Mesenchymal stem cell (in vitro differentiated cells and primary cell): ENCODE data around the gene LIPC.

Source experiments
- DNase-seq: peaks from one replicate; pipeline ENCODE4 v3.0.0-alpha.2; 2013
- H2AFZ ChIP-seq: one replicate; pipeline ENCODE4 v1.6.1; 2013; ENCODE audit warnings: low read depth, mild to moderate bottlenecking, control low read depth, inconsistent platforms, low read length, moderate library complexity
- H2AK5ac ChIP-seq: 2 replicates; pipeline ENCODE4 v1.6.1; 2013; ENCODE audit warnings: low read length, moderate library complexity, mild to moderate bottlenecking, inconsistent platforms; ENCODE audit not compliant: severe bottlenecking
- H2BK120ac ChIP-seq: one replicate; pipeline ENCODE4 v1.6.1; 2013; ENCODE audit warnings: low read depth, mild to moderate bottlenecking, inconsistent platforms, low read length, moderate library complexity
- H2BK12ac ChIP-seq, 2 experiments: one replicate each; pipeline ENCODE4 v1.6.1; 2013; ENCODE audit warnings: inconsistent platforms in 2 of 2, low read length in 2 of 2, mild to moderate bottlenecking in 2 of 2, moderate library complexity in 2 of 2, control low read depth in 1 of 2
- H2BK15ac ChIP-seq: one replicate; pipeline ENCODE4 v1.6.1; 2013; ENCODE audit warnings: mild to moderate bottlenecking, low read depth, inconsistent platforms; ENCODE audit not compliant: poor library complexity, severe bottlenecking
- H2BK5ac ChIP-seq: 2 replicates; pipeline ENCODE4 v1.6.1; 2013; ENCODE audit warnings: low read depth, mild to moderate bottlenecking, low read length, control low read depth, inconsistent platforms; ENCODE audit not compliant: poor library complexity, severe bottlenecking
- H3K14ac ChIP-seq, 2 experiments: one replicate each; pipeline ENCODE4 v1.6.1; 2013; ENCODE audit warnings: inconsistent platforms in 2 of 2, low read length in 2 of 2, control low read depth in 1 of 2, mild to moderate bottlenecking in 1 of 2, moderate library complexity in 1 of 2
- H3K18ac ChIP-seq, 2 experiments: one replicate each; pipeline ENCODE4 v1.6.1; 2013; ENCODE audit warnings: inconsistent platforms in 2 of 2, low read length in 2 of 2, control low read depth in 1 of 2, low read depth in 1 of 2, mild to moderate bottlenecking in 1 of 2
- H3K23ac ChIP-seq, 2 experiments: one replicate each; pipeline ENCODE4 v1.6.1; 2013; ENCODE audit warnings: inconsistent platforms in 2 of 2, low read length in 2 of 2, mild to moderate bottlenecking in 2 of 2, moderate library complexity in 2 of 2, control low read depth in 1 of 2
- H3K27ac ChIP-seq: 2 replicates; pipeline ENCODE4 v1.5.1; 2013; ENCODE audit warnings: mild to moderate bottlenecking, moderate library complexity, low read length, control low read depth, inconsistent platforms; ENCODE audit not compliant: poor library complexity, severe bottlenecking
- H3K27me3 ChIP-seq, 2 experiments: 2 replicates each; pipeline versions ENCODE4 v1.6.1 to v1.7.0; 2013; ENCODE audit warnings: low read length in 2 of 2, mild to moderate bottlenecking in 2 of 2, moderate library complexity in 2 of 2, control low read depth in 1 of 2, inconsistent platforms in 1 of 2; ENCODE audit not compliant: control insufficient read depth in 1 of 2, insufficient read depth in 1 of 2
- H3K36me3 ChIP-seq, 2 experiments: 2 replicates each; pipeline versions ENCODE4 v1.6.1 to v1.7.0; 2013; ENCODE audit warnings: low read length in 2 of 2, control low read depth in 1 of 2, inconsistent platforms in 1 of 2, low read depth in 1 of 2, mild to moderate bottlenecking in 1 of 2; ENCODE audit not compliant: insufficient read depth in 2 of 2, control insufficient read depth in 1 of 2
- H3K4ac ChIP-seq, 2 experiments: one replicate each; pipeline ENCODE4 v1.6.1; 2013; ENCODE audit warnings: inconsistent platforms in 2 of 2, low read length in 2 of 2, mild to moderate bottlenecking in 2 of 2, moderate library complexity in 2 of 2, control low read depth in 1 of 2, low read depth in 1 of 2
- H3K4me1 ChIP-seq: 2 replicates; pipeline ENCODE4 v1.6.1; 2013; ENCODE audit warnings: low read depth, low read length, control low read depth; ENCODE audit not compliant: control insufficient read depth, insufficient read depth
- H3K4me2 ChIP-seq: 2 replicates; pipeline ENCODE4 v1.6.1; 2013; ENCODE audit warnings: low read length, mild to moderate bottlenecking, inconsistent platforms; ENCODE audit not compliant: poor library complexity, severe bottlenecking
- H3K4me3 ChIP-seq, 2 experiments: 2 replicates each; pipeline versions ENCODE4 v1.5.1 to v1.7.0; 2013; ENCODE audit warnings: low read length in 2 of 2, mild to moderate bottlenecking in 2 of 2, control low read depth in 1 of 2, low read depth in 1 of 2; ENCODE audit not compliant: insufficient read depth in 1 of 2
- H3K79me1 ChIP-seq: replicated peaks from 2 replicates; pipeline ENCODE4 v1.6.1; 2013; ENCODE audit warnings: mild to moderate bottlenecking, control low read depth, low read length, inconsistent platforms; ENCODE audit not compliant: poor library complexity, severe bottlenecking
- H3K9ac ChIP-seq: 2 replicates; pipeline ENCODE4 v1.7.0; 2013; ENCODE audit warnings: mild to moderate bottlenecking, low read length, moderate library complexity
- H3K9me3 ChIP-seq: 2 replicates; pipeline ENCODE4 v1.7.0; 2013; ENCODE audit warnings: mild to moderate bottlenecking, low read length; ENCODE audit not compliant: control insufficient read depth
- H4K8ac ChIP-seq: one replicate; pipeline ENCODE4 v1.6.1; 2013; ENCODE audit warnings: inconsistent platforms, mild to moderate bottlenecking, low read length, moderate library complexity
- H4K91ac ChIP-seq: one replicate; pipeline ENCODE4 v1.6.1; 2013; ENCODE audit warnings: mild to moderate bottlenecking, low read length, inconsistent platforms
- WGBS: methylation state at CpG from one replicate; pipeline ENCODE4 v1.1.7; 2013; ENCODE audit warnings: mixed read lengths; 5-methylcytosine and 5-hydroxymethylcytosine counted together

LIPC gene

DNA sequence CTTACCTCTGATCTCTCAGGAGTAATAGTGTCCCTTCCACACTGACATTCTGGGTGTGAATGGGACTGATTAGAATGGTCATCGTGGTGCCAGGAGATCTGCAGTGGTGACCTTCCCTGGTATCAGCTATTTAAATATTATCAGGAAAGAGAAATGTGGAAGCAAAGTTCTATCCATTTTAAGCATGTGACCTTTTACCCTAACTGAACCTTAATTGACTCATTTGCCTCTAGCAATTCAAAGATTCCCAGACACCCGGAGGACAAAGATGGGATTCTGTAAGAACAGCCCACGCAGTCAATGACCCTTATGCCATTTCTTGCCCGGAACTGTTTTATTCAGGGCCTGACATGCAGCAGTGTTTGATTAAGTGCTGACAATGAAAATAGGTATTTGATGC, 10.3 kb downstream of the LIPC start:
- H3K14ac ChIP-seq, result no peak overlapping the region
- no peak overlapping the region for H2BK15ac ChIP-seq
- H3K4ac ChIP-seq, result peak overlapping the region in 1 of 2 experiments; percentile 42

DNA sequence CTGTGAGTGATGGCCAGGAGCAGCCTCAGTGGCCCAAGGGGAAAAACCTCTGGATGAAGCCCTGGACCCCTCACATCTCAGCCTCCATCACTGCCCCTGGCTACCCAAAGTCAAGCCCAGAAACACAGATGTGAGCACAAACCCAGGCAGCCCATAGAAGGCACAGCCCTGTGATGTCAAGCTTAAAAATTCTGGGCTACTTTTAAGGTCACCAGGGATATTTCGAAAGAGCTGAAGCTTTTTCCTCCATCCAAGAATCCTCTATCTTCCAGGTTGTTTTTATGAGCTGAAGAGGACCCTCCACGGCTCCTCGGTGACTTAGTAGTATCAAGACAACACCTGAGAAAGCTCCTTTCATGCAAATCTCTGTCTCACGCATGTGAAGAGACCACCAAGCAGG, 11.5 kb downstream of the LIPC start:
- Histone ChIP-seq H3K14ac (no peak overlapping the region), H3K27ac (no peak overlapping the region), H3K9me3 (no peaks in the 10 kb centered on the region), H3K4me3 (no peak overlapping the region), H3K79me1 (no peaks in the 10 kb centered on the region), H3K4me1 (peaks cover 21% of the 10 kb centered on the region), H4K91ac (no peak overlapping the region), H2AK5ac (peak overlapping the region; percentile 53), H2BK12ac (peak overlapping the region; percentile 49 to 83), H2BK15ac (no peak overlapping the region), H3K27me3 (no peaks in the 10 kb centered on the region), H2BK120ac (no peak overlapping the region), H2BK5ac (no peak overlapping the region), H2AFZ (no peak overlapping the region), H4K8ac (peak overlapping the region; percentile 40), H3K23ac (peak overlapping the region in 1 of 2 experiments; percentile 30), H3K36me3 (no peaks in the 10 kb centered on the region), H3K4me2 (no peak overlapping the region), H3K9ac (no peak overlapping the region), H3K4ac (no peak overlapping the region), H3K18ac (peak overlapping the region; percentile 42 to 73)
- WGBS, result 98% methylated on average over 4 of the region's 4 CpGs
- DNase-seq, result no peak

More for the DNA sequence above, 10.3 kb downstream of the LIPC start:
- Histone ChIP-seq H2AFZ (no peak overlapping the region), H3K23ac (no peak overlapping the region), H3K79me1 (no peaks in the 10 kb centered on the region), H3K9me3 (no peaks in the 10 kb centered on the region), H2BK5ac (no peak overlapping the region), H2BK120ac (no peak overlapping the region), H2BK12ac (peak overlapping the region; percentile 30 to 64), H3K18ac (peak overlapping the region; percentile 67 to 82), H2AK5ac (no peak overlapping the region), H3K9ac (peak overlapping the region; percentile 61), H3K27ac (no peak overlapping the region), H3K36me3 (no peaks in the 10 kb centered on the region), H3K27me3 (no peaks in the 10 kb centered on the region), H3K4me1 (peaks cover 23% of the 10 kb centered on the region), H4K91ac (peak overlapping the region; percentile 32), H3K4me3 (no peak overlapping the region), H4K8ac (peak overlapping the region; percentile 41), H3K4me2 (peak overlapping the region; percentile 20)
- WGBS, result 72% methylated on average over 4 of the region's 4 CpGs
- no peak for DNase-seq

DNA sequence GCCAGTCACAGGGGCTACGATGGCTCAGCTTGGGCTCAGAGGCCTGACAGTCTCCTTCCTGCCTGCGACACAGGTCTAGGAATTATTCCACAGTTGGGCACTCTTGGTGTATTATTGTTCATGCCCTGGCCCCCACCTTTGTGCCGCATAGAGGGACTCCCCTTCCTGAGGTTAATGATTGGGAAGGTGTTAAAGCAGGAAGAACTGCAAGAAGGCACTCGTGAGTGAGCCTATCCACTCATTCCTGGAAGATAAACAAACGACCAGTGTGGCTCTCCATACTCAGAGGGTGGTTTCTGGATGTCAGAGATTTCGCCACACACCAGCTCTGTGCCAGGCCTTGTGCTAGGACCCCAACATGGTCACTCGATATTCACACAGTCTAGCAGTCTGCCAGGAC, 12.3 kb downstream of the LIPC start:
- no peak overlapping the region for H3K4me3 ChIP-seq
- no peak overlapping the region for H2BK15ac ChIP-seq
- H2BK120ac ChIP-seq, result no peak overlapping the region
- no peak overlapping the region for H2BK5ac ChIP-seq
- H3K27me3 ChIP-seq, result no peaks in the 10 kb centered on the region
- peak overlapping the region; percentile 40 for H3K9ac ChIP-seq
- peaks cover 21% of the 10 kb centered on the region for H3K4me1 ChIP-seq
- no peaks in the 10 kb centered on the region for H3K79me1 ChIP-seq
- no peak for DNase-seq
- no peaks in the 10 kb centered on the region for H3K36me3 ChIP-seq
- no peak overlapping the region for H2AFZ ChIP-seq
- no peak overlapping the region for H3K14ac ChIP-seq
- H3K27ac ChIP-seq, result no peak overlapping the region
- H3K9me3 ChIP-seq, result no peaks in the 10 kb centered on the region
- peak overlapping the region; percentile 10 for H2AK5ac ChIP-seq
- H2BK12ac ChIP-seq, result peak overlapping the region in 1 of 2 experiments; percentile 7
- 65% methylated on average over 7 of the region's 7 CpGs for WGBS
- H3K4ac ChIP-seq, result peak overlapping the region in 1 of 2 experiments; percentile 24
- H4K8ac ChIP-seq, result peak overlapping the region; percentile 62
- no peak overlapping the region for H3K23ac ChIP-seq
- H4K91ac ChIP-seq, result no peak overlapping the region
- peak overlapping the region in 1 of 2 experiments; percentile 37 for H3K18ac ChIP-seq
- H3K4me2 ChIP-seq, result no peak overlapping the region

DNA sequence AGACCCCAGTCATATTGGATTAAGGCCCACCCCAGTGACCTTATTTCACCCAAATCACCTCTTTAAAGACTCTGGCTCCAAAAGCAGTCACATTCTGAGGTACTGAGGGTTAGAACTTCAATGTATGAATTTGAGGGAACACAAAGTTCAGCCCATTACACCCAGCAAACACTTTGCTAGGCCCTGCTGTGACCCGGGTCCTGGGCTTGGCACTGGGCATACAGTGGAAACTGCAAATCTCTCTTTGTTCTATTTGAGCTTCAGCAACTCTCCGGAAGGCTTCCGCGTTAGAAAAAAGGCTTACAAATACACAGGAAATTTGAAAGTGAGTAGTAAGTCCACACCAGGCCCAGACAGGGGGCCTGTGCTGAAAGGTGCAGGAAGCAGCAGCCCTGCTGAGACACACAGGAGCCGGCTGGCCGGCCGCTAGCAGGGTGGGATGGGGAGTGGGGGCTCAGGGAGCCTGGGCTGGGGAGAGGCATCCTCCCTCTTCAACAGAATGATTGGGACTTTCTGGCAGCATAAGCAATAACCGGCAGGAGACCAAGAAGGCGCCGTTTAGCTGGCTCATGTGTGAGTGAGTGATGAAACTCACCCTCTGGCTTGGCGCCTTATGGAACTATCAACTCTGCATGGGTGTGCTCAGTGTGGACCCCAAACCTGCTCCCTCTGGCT, 13.0 kb downstream of the LIPC start:
- Histone ChIP-seq H3K9me3 (no peaks in the 10 kb centered on the region), H3K79me1 (no peaks in the 10 kb centered on the region), H3K14ac (no peak overlapping the region), H3K4me3 (no peak overlapping the region), H2BK12ac (peak overlapping the region; percentile 29 to 80), H4K91ac (no peak overlapping the region), H3K18ac (peak overlapping the region in 1 of 2 experiments; percentile 34), H2AFZ (no peak overlapping the region), H2BK5ac (no peak overlapping the region), H2AK5ac (peak overlapping the region; percentile 10), H3K4me2 (no peak overlapping the region), H2BK15ac (no peak overlapping the region), H3K4me1 (peaks cover 21% of the 10 kb centered on the region), H3K4ac (peak overlapping the region in 1 of 2 experiments; percentile 32), H3K36me3 (no peaks in the 10 kb centered on the region), H3K27ac (no peak overlapping the region), H4K8ac (peak overlapping the region; percentile 66), H3K23ac (no peak overlapping the region), H3K27me3 (no peaks in the 10 kb centered on the region), H2BK120ac (no peak overlapping the region), H3K9ac (peak overlapping the region; percentile 40)
- no peak for DNase-seq
- WGBS, result 60% methylated on average over 11 of the region's 11 CpGs
